DOHH2 (cell line): ENCODE measurements around the gene SCAMP1.

Experiments
- H3F3A ChIP-seq: fragments of 200-600 bp; sonication (generic), shearing (Covaris generic); 2 replicates; pipeline ENCODE4 v1.6.0; 2016; ENCODE audit warnings: antibody characterized with exemption, mild to moderate bottlenecking; ENCODE audit not compliant: control insufficient read depth, insufficient read depth
- H3K27ac ChIP-seq: fragments of 200-600 bp; sonication (generic); 2 replicates; pipeline ENCODE4 v1.5.1; 2014; ENCODE audit warnings: low read depth, mild to moderate bottlenecking, low read length, moderate library complexity
- H3K27me3 ChIP-seq: fragments of 200-600 bp; sonication (generic); 2 replicates; pipeline ENCODE4 v1.6.1; 2014; ENCODE audit warnings: mild to moderate bottlenecking, low read length, mixed read lengths; ENCODE audit not compliant: control insufficient read depth
- H3K36me3 ChIP-seq: fragments of 200-600 bp; sonication (generic); 2 replicates; pipeline ENCODE4 v1.6.1; 2014; ENCODE audit warnings: mild to moderate bottlenecking, low read length, moderate library complexity, mixed read lengths; ENCODE audit not compliant: control insufficient read depth
- H3K4me1 ChIP-seq: fragments of 200-600 bp; sonication (generic); 2 replicates; pipeline ENCODE4 v1.6.1; 2014; ENCODE audit warnings: mild to moderate bottlenecking, low read length, mixed read lengths; ENCODE audit not compliant: control insufficient read depth
- H3K4me2 ChIP-seq: fragments of 200-600 bp; sonication (generic); 2 replicates; pipeline ENCODE4 v1.6.0; 2014; ENCODE audit warnings: mild to moderate bottlenecking, low read length, moderate library complexity
- H3K4me3 ChIP-seq: fragments of 200-600 bp; sonication (generic); 2 replicates; pipeline ENCODE4 v1.5.1; 2014; ENCODE audit warnings: mild to moderate bottlenecking, low read length, mixed read lengths
- H3K79me2 ChIP-seq: fragments of 200-600 bp; sonication (generic); 2 replicates; pipeline ENCODE4 v1.6.1; 2014; ENCODE audit warnings: mild to moderate bottlenecking, low read length, mixed read lengths; ENCODE audit not compliant: control insufficient read depth
- H3K9me2 ChIP-seq: fragments of 200-600 bp; sonication (generic); replicated peaks from 2 replicates; pipeline ENCODE4 v1.6.1; 2014; ENCODE audit warnings: mild to moderate bottlenecking, low read length, mixed read lengths; ENCODE audit not compliant: control insufficient read depth
- H3K9me3 ChIP-seq: fragments of 200-600 bp; sonication (generic); 2 replicates; pipeline ENCODE4 v1.6.1; 2014; ENCODE audit warnings: antibody characterized with exemption, low read length, mixed read lengths; ENCODE audit not compliant: control insufficient read depth, insufficient read depth
- H4K20me1 ChIP-seq: fragments of 200-600 bp; sonication (generic); 2 replicates; pipeline ENCODE4 v1.6.0; 2014; ENCODE audit warnings: low read depth, mild to moderate bottlenecking, antibody characterized with exemption, low read length, moderate library complexity; ENCODE audit not compliant: control insufficient read depth, insufficient read depth
- EZH2phosphoT487 ChIP-seq: fragments of 200-600 bp; sonication (generic); IDR thresholded peaks from 2 replicates; pipeline ENCODE4 v1.6.1; 2017; ENCODE audit warnings: borderline replicate concordance, mild to moderate bottlenecking, antibody characterized with exemption, low read length, moderate library complexity, mixed read lengths
- TF ChIP-seq, protein P1 (sequence below): fragments of 200-600 bp; sonication (generic); IDR thresholded peaks from one replicate; pipeline ENCODE4 v1.5.1; 2014; ENCODE audit warnings: antibody characterized with exemption, mild to moderate bottlenecking, low read depth, low read length; ENCODE audit not compliant: poor library complexity, severe bottlenecking

The SCAMP1 gene

DNA sequence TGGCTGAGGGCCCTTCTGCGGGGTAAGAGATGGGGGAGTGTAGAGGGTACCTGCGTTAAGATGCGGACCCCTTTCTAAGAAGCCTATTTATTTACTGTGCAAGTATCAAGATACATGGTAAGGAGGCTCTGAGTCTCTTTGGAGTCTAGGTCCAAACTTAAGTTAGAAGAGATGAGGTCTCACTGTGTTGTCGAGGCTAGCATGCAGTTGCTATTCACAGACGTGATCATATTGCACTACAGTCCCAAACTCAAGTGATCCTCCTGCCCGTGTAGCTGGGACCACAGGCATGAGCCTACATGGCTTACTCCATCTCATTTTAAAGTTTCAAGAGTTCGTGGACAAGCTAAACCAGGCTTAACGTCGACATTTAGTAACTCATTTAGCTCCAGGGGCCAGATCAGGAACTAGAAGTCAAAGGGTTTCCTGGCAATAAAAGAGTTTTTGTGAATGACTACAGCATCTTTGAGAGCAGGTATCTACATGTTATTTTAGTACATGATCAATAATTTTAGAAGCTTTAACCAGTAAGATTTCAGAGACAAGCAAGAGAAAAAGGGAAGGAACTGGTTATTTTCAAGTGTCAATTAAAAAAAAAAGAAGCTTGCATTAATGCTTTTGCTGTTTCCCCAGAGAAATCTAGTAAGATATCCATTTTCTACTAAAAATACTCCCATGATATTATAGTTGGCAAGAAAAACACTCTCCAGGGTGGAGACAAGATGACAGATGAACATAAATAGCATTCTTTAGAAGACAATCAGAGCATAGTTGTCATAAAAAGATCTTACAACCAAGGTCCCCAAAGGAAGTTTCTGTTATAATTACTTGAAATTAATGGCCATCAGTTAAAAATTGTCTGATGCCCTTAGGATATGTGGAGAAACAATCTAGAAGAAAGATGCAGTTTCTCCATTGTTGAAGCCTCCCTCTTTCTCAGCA lies 141.3 kb downstream of the SCAMP1 start:
- Histone ChIP-seq H3K27me3 (no peaks in the 10 kb centered on the region), H3K4me2 (no peak overlapping the region), H3K4me1 (peaks cover 19% of the 10 kb centered on the region), H3F3A (no peaks in the 10 kb centered on the region), H4K20me1 (no peaks in the 10 kb centered on the region), H3K4me3 (no peak overlapping the region), H3K9me3 (no peaks in the 10 kb centered on the region), H3K27ac (no peak overlapping the region), H3K79me2 (no peaks in the 10 kb centered on the region), H3K9me2 (no peaks in the 10 kb centered on the region), H3K36me3 (no peaks in the 10 kb centered on the region)
- TF ChIP-seq EZH2phosphoT487: no peak
- TF ChIP-seq, protein P1, sequence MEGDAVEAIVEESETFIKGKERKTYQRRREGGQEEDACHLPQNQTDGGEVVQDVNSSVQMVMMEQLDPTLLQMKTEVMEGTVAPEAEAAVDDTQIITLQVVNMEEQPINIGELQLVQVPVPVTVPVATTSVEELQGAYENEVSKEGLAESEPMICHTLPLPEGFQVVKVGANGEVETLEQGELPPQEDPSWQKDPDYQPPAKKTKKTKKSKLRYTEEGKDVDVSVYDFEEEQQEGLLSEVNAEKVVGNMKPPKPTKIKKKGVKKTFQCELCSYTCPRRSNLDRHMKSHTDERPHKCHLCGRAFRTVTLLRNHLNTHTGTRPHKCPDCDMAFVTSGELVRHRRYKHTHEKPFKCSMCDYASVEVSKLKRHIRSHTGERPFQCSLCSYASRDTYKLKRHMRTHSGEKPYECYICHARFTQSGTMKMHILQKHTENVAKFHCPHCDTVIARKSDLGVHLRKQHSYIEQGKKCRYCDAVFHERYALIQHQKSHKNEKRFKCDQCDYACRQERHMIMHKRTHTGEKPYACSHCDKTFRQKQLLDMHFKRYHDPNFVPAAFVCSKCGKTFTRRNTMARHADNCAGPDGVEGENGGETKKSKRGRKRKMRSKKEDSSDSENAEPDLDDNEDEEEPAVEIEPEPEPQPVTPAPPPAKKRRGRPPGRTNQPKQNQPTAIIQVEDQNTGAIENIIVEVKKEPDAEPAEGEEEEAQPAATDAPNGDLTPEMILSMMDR: no peak

DNA sequence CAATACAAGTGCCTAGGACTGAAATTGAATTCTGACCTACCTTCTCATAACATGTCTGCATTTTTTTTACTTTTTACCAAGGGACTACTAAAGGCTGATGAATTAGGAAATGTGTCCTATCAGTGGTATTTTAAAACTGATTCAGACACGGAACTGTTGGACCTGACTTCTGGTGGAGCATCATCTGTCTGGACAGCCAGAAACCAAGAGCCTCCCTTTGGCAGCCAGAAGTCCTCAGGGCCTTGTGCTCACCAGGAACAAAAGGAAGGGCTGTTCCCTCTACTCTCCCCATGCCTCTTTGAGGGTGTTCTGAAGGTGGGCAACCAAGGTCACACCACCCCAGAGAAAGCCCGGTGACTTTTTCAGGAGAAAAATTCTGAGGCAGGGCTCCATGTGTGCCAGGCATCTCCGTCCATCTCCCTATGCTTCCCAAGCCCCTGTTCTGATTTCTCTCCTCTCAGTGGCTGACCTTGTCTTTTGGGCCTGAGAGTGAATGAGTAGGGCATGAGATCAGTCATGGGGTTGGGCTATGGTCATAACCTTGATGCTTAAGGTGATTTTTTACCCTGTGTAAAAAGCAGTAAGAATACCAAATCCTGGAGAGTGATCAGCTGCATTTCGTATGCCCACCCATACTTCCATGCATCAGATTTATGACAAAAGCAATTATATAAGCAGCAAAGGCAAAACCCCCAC lies 143.7 kb downstream of the SCAMP1 start:
- no peak for TF ChIP-seq EZH2phosphoT487
- TF ChIP-seq, protein P1: no peak
- Histone ChIP-seq H3K79me2 (no peaks in the 10 kb centered on the region), H3K27ac (no peak overlapping the region), H3K27me3 (peaks cover 8% of the 10 kb centered on the region), H3K4me1 (no peaks in the 10 kb centered on the region; the same call in 1 of the 2 replicates), H3K4me3 (no peak overlapping the region), H3F3A (no peaks in the 10 kb centered on the region), H3K9me2 (no peaks in the 10 kb centered on the region), H3K36me3 (no peaks in the 10 kb centered on the region), H3K4me2 (no peak overlapping the region), H3K9me3 (no peaks in the 10 kb centered on the region), H4K20me1 (no peaks in the 10 kb centered on the region)

DNA sequence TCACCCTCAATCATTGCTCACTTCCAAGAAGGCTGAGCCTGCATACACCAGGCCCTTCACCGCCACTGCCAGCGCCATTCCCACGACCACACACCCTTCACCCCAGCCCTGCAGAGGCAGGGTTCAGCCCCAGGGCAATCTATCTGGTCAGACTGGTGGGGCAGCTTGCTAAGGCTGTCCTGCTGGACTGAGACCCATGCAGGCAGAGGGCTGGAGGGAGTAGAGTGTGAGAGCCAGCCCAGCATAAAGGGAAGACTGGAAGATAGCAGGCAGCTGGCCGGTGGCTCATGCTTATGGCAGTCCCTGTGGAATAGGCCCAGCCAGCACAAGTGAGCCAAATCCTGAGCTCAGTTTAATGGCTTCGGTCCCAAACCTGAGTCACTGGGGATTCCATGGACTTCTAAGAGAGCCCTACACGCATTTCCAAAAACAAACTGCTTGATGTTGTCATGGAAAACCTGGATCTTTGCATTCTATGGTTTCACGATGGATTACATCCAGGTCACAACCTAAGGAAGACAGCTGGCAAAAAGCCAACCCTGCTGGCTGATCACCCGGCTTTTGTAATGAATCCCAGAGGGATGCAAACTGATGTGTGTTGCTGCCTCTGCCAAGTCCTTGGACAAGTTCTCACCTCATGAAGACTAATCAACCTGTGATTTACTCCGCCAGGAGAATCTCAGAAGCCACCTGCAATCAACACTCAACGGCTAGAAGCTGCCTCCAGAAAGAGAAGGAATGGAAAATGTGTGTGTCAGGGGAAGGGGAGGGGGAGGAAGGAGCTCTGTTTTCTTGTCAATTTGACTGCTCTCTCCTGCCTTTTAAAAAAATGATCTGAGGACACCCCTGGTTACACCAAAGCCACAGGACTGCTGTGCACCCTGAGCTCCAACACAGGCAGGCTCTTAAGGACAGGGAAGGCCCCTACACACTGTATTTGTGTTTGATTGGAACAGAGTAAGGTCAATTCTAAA lies 144.6 kb downstream of the SCAMP1 start:
- Histone ChIP-seq H4K20me1 (no peaks in the 10 kb centered on the region), H3K27ac (no peak overlapping the region), H3K36me3 (no peaks in the 10 kb centered on the region), H3K9me2 (no peaks in the 10 kb centered on the region), H3K4me3 (no peak overlapping the region), H3K4me1 (peaks cover 6% of the 10 kb centered on the region), H3K27me3 (peaks cover 17% of the 10 kb centered on the region), H3F3A (no peaks in the 10 kb centered on the region), H3K9me3 (no peaks in the 10 kb centered on the region), H3K79me2 (no peaks in the 10 kb centered on the region), H3K4me2 (no peak overlapping the region)
- TF ChIP-seq EZH2phosphoT487: no peak
- TF ChIP-seq, protein P1: no peak
